HG02763 (cell line): ENCODE data around the gene KBTBD13.
"Not testable (repeated sequence)": the region's sequence is repeated elsewhere in the genome, so short reads cannot be mapped to it uniquely, and the experiment has no call there.

Source experiments
- ATAC-seq: cut with Tn5 transposase; IDR thresholded peaks from one replicate; pipeline ENCODE4 v1.9.1; 2021; ENCODE audit warnings: mild to moderate bottlenecking, moderate library complexity; ENCODE audit not compliant: unreplicated experiment

The KBTBD13 gene

DNA sequence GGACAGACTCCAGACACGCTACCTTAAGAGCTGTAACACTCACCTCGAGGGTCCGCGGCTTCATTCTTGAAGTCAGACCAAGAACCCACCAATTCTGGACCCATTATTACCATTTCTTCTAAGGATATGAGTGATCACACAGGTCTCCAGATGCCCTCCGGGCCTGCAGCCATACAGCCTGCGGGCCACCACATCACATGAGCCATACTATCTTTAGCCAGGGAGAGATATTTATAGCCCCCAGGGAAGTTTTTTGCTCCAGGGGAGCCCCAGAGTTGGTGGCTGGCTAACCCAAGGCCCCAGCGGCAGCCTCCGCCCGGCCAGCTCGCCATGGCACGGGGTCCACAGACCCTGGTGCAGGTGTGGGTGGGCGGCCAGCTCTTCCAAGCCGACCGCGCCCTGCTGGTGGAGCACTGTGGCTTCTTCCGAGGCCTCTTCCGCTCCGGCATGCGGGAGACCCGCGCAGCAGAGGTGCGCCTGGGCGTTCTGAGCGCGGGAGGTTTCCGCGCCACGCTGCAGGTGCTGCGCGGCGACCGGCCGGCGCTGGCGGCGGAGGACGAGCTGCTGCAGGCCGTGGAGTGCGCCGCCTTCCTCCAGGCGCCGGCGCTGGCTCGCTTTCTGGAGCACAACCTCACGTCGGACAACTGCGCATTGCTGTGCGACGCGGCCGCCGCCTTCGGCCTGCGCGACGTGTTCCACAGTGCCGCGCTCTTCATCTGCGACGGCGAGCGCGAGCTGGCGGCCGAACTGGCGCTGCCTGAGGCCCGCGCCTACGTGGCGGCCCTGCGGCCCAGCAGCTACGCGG lies at the start of gene KBTBD13:
Gene KBTBD13 (plus strand): TSS at position 261 of the 805 bp plus-strand sequence. CDS start 70 bp downstream, at position 331.
- ATAC-seq = no peak

DNA sequence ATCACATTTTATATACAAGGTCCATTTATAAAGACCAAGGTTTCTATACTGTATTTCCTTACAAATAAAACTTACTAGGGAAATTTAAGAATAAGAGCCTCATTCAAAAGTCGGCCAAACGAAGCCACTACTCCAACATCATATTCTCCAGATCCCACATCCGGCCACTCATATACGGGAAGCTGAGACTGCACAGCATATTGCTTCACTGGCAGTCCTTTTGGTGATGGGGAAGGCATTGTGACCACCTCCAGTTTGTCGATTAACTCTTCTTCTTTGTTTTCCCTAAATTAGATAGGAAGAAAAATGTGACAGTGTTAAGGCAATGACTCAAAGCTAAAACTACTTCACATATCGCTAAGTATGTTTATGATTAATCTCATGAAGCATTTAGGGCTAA lies 49.8 kb upstream of the KBTBD13 start:
- no peak for ATAC-seq

DNA sequence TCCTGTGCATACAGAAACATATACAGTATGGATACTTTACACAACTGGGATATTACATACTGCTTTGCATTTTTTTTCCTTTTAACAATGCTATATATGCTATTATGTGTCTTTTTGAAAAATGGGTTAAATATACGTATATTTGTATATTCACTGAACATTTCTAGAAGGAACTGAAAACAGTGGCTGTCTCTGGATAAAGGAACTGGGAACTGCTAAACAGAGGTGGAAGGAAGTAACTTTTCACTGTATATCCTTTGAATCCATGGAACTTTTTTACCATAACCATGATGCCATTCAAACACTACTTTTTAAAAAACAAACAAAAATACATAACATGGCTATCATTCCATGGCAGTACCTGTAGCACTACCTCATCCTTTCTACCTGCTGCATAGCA lies 49.0 kb upstream of the KBTBD13 start:
- no peak for ATAC-seq

DNA sequence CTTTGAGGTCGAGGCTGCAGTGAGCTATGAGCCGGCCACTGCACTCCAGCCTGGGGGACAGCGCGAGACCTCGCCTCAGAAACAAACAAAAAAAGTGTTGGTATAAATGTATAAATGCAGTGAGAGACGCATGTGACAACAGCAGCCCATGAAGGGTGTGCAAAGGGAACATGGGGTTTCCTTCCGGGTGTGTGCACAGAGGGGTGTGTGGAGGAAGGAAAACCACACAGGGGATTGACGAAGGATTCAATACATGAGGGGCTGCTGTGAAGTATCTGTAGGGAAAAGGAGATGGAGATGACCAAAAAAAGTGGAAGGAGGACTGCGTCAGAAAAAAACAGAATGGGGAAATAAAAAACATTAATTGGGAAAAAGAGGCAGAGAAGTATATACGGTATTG lies 48.2 kb upstream of the KBTBD13 start:
- ATAC-seq = no peak

DNA sequence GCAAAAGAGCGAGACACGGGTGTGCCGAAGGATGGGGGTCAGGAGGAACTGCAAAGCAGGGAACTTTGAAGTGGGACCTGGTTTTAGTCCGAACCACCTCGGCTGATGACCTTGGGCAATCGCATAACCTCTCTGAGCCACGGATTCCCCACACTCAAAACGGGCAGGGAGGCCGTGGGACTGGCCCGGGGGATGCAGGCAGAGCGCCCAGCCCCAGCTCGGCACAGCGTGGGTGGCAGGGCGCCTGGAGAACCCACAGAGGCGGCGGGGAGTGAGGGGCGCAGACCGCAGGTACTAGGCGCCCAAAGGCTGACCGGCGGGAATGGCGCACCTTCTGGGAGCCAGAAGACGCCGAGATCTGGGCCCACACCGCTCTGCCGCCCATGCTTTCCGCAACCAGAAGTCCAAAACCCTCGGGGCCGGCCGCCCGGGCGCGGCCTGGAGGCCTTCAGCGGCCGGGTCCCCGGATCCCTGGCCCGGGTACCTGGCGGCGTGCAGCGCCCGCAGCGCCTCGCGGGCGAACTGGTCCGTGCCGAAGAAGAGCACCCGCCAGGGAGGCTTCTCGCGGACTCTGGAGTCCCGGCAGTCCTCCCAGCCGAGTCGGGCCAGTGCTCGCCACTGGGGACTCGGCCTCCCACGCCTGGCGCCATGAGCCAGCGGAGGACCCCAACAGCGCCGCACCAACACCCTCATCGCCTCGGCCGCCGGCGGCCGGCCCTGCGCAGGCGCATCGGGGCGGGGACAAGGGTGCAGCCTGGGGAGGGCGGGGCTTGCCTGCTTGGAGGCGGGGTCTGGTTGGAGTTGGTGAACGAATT lies 47.4 kb upstream of the KBTBD13 start, which contains the start of gene MTFMT:
Gene MTFMT (minus strand): TSS at position 719 of the 815 bp plus-strand sequence. CDS start 26 bp downstream, at position 693.
- ATAC-seq = peak; percentile 80

DNA sequence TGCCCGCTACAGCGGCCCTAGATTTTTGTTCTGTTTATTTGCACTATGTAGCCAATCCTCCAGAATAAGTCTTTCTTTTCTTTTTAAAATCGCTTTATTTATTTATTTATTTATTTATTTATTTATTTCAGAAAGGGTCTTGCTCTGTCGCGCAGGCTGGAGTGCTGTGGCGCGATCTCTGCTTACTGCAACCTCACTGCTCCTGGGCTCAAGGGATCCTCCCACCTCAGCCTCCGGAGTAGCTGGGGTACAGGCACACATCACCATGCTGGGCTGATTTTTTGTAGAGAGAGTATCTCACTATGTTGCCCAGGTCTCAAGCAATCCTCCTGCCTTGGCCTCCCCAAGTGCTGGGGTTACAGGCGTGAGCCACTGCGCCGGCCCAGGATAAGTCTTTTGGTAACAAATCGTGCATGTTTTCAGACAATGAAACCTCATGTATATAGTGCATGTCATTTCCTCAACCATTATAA lies 46.8 kb upstream of the KBTBD13 start:
- no peak for ATAC-seq

DNA sequence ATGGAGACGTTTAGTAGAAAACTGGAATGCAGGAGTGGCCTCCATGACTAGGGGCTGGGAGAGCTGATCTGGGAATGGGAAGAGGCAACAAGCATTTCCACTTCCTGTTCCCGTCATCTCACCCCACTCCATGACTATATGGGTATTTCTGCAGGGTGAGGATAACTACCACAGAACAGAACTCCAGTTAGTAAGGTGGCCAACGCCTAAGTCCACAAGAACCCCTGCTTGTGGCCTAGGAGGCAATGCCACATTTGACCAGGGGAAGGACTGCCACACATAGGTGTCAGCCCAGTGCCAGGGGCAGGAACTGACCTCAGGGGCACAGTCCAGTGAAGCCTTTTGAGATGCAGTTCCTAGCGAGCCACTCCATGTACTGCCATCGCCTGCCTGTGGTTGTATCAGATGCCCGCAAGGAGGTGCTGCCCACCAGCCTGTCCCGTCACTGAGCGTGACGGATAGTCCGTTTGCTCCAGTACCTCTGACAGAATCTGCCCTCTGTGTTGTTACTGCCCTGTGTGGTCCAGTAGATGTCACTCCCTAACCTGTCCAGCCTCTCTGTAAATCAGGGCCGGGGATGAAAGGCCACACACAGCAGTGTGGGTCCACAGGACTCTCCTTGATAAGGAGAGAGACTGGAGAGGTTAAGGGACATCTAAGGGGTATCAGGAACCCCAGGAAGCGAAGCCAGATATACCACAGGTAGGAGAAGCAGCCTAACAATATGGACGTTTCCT lies 43.6 kb upstream of the KBTBD13 start:
- peak; percentile 36 for ATAC-seq

DNA sequence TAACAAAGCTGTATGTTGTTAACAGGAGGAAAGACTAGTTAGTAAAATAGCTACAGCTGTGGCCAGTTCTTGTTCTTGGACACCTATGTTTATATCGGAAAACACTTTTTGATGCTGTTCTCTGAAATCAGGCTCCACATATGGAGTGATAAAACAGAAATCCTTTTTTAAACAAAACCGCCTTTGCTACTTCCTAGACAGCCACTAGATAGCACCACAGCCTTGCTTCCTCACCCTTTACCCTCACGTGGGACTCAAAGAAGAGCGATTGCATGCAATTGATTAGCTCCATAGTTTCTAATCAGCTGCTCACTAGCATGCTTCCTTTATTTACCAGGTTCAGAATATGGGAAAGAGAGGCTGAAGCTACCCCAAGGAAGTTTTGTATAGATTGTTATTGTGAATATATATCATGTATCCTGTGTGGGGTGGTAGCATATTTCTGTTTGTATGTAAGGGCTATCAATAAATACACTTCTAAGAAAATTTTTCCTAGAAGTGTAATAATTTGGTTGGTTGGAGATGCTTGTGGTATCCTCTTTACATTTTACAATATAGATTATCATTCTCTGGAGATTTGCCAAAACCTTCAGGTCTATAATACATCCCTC lies 42.8 kb upstream of the KBTBD13 start:
- ATAC-seq = no peak

DNA sequence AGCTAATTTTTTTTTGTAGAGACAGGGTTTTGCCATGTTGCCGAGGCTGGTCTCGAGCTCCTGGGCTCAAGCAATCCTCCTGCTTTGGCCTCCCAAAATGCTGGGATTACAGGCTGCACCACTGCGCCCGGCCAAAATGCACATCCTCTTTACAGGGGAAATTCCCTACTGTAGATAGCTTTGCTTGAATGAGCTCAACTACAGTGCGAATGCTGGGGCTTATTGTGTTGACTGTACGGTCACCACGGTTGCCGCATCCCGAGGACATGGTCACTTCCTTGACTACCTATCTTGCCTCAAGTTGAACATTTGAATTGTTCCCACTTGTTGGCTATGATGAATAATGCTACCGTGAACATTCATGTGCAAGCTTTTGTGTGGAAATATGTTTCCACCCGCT lies 41.8 kb upstream of the KBTBD13 start:
- no peak for ATAC-seq

DNA sequence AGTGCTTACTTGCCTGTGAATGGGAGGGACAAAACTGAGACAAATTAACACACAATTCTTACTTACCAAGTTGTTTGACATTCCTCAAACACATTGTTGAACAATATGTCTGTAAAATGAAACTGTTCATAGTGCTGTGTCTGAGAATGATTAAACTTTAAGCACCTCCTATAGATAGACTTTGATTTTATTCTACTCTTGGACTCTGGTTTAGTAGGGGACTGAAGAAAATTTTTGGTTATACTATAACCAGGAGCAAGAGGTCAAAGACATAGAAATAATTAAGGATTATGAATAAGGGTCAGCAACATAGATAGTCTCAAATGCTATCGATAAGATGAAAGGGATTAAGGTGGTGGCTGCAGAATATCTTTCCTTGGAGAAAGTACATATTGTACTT lies 39.2 kb upstream of the KBTBD13 start:
- ATAC-seq = no peak

DNA sequence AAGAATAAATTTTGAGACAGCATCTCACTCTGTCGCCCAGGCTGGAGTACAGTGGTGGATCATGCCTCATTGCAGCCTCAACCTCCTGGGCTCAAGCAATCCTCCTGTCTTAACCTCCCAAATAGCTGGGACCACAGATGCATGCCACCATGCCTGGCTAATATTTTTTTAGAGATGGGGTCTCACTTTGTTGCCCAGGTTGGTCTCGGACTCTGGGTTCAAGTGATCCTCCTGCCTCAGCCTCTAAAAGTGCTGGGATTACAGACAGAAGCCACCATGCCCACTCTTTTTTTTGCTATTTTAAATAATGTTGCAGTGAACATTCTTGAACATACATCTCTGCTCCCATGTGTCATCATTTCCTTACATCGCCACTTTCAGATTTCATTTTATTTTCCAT lies 38.1 kb upstream of the KBTBD13 start:
- no peak for ATAC-seq

DNA sequence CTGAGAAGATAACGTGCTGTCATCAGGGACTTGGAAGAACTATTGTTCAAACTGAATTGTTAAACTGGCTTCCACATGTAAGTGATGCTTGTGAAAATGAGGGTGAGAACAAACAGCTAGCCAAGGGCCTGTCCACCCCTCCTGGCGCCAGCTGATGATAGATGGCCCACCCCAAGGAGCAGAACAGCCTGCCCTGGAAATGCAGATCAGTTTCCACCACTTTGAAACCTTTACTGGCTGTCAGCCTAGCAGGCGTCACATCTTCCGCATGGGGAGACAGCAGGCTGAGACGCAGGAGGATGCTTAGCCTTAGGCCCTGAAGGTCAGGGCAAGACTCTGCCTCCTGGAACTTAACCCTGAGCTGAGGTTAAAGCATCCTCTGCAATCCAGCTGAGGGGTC lies 37.7 kb upstream of the KBTBD13 start:
- no peak for ATAC-seq

DNA sequence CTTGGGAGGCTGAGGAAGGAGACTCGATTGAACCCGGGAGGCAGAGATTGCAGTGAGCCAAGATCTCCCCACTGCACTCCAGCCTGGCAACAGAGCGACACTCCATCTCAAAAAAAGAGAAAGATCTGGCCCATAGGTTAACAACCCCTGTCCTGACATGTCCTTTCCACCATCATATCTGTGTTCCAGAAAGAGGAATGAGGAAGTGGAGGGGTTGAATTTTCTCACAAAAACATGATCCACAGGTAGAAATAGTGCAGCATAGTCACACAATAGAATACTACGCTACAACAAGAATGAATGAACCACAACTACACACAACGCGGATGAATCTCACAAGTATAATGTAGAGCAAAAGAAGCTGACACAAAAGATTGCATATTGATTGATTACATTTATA lies 36.1 kb upstream of the KBTBD13 start:
- ATAC-seq = no peak

DNA sequence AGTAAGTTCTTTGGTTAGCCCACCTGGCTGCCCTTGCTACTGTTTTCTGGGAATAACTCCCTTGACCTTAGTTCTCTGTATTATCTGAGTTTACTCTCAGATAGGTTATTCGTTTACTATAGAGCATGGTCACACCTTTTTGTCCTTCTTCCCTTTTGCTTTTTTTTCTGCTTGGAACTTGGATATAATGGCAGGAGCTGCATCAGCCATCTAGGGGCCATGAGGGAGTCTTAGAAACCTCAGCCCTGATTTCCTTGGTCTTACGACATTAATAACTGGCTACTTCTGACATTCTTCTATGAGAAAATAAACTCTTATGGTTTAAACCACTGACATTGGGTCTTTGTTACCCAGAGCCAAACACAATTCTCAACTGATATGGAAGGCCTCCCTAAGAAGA lies 34.8 kb upstream of the KBTBD13 start:
- ATAC-seq = no peak

DNA sequence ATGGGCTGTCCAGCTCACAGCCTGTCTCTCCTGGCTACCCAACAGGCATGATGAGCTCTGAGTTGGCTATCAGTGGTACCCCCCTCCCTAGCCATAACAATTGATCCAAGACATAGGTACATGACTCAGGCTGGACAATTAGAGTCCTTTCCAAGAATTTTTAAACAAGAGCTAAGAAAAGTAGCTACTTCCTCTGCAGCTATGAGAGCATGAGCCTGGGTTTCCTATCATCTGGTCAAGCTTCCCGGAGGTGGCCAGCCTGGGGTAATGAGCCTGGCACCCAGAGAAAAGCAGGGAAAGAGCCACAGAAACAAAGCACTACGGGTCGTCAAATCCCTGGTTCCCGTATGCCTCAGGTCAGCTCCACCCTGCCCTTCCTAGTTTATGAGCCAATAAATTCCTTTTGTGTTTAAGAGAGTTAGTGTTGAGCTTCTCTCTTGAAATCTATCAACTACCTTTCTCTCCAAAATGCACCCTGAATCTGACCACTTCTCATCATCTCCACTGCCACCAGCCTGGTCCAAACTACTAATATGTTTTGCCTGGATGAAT lies 33.7 kb upstream of the KBTBD13 start:
- ATAC-seq = no peak

DNA sequence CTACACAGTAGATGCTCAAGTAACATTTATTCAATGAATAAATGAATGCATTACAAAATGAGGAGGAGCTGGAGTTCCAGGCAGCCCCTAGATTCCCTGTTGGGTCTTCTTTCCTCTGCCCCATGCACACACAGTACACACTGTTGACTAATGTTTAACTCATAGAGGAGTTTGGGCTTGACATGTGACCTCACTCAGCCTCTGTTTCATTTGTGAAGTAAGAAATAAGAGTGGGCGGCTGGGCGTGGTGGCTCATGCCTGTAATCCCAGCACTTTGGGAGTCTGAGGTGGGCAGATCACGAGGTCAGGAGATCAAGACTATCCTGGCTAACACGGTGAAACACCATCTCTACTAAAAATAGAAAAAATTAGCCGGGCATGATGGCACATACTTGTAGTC lies 32.3 kb upstream of the KBTBD13 start:
- ATAC-seq = not testable (repeated sequence)

DNA sequence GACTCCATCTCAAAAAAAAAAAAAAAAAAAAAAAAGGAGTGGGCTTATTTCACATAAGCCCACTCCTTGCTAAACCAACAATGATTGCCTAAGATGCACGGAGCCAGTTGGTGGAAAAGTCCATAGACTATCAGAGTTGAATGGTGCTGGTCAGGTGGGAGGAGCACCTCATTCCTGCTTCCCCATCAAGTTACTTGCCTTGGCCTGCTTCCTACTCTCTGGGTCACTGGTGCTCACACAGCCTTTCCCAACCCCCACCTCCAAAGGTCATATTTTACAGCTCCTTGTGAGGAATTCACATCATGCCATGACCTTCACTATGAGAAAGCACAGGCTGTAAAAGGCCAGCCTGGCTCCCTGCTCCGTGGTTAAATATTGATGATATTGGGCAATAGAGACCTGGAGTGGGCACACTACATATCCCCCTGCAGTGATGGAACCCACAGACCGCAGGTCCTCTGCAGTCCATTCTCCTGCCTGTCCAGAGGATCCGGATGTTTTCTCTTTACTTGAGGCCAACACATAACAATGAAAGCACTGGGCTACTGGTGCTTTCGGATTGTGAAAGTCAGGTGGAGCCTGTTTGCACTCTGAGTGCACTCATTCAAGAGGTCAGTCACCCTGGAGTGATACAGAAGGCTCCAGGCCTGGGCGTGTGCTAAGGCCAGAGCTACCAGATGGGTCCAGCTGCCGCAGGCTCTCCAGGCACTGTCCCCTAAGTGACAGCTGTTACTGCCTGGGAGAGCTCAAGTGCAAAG lies 31.6 kb upstream of the KBTBD13 start, which contains the start of gene SLC51B:
Gene SLC51B (plus strand): TSS at position 664 of the 758 bp plus-strand sequence. CDS start 4,618 bp downstream, outside the sequence.
- no peak for ATAC-seq

DNA sequence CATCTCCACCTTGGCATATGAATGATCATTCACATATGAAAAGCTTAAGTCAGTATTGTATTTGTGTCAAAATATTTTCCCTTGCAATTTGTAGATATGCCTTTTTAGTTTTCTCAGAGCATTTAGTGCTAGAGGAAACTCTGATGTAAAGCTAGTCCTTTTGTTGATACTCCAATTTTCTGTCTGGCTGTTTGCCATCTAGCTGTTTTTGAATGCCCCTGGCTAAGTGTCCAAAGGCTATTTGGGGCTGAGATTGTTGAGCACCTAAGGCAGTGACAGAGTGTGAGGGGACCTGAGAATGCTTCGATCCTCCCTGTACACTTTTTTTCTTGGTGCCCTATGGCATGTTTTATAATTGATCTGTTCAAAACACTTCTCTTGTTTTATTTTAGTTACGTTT lies 28.3 kb upstream of the KBTBD13 start:
- no peak for ATAC-seq

DNA sequence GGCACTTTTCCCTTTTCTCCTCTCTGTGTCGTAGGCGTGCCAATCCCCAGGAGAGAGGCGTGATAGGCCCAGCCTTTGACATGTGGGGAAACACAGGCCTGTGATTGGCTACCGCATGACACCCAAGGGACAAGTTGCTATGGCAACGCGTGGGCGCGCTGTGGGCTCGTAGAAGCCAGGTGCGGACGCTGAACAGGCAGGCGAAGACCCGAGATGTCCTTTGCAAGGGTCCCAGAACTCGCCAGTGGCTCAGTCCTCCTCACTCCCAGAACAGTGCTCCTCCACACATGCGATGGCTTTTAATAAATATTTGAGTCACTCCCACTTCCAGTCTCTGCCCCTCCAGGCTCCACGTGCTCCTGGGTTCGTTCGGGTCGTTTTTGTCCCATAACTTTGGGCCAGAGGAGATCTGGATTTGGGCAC lies 27.1 kb upstream of the KBTBD13 start:
- peak; percentile 87 for ATAC-seq

DNA sequence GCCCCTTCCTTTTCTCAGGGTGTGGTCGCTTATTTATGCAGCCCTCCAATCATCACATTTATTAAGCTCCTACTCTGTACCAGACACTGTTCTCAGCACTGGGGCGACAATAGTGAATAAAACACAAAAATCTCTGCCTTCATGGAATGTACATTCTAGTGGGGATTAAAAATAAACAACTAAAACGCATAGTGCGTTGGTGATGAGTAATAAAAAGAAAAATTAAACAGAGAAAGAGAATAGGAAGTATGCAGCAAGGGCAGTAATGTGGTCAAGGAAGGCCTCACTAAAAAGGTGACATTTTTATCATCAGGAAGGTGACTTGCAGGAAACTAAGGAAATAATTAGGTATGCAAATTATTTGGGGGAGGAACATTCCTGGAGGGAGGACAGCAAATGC lies 26.3 kb upstream of the KBTBD13 start:
- ATAC-seq = no peak
